Measurements from ENCODE around the gene TAC3.

- no peak for TF ChIP-seq CTCF (IDR thresholded peaks at IDR 0.05)
- no peak for TF ChIP-seq POLR2A (IDR thresholded peaks at IDR 0.05)
- no peak for TF ChIP-seq POLR2AphosphoS5 (IDR thresholded peaks at IDR 0.05)
- TF ChIP-seq EP300 (IDR thresholded peaks at IDR 0.05), result no peak
Measured at GRCh38 chr12:57027011-57027804, 10.9 kb upstream of the TAC3 start.

Measured in sigmoid colon (tissue), 4 donors.